Trophoblast cell (in vitro differentiated cells and primary cell): ENCODE data around the gene PLSCR4.

Source experiments
- DNase-seq, 2 donors: peaks; one replicate each; pipeline ENCODE4 v3.0.0-alpha.2; 2016
- H2AFZ ChIP-seq: 2 replicates; pipeline ENCODE4 v1.6.1; 2013; ENCODE audit warnings: low read length, moderate library complexity, mild to moderate bottlenecking; ENCODE audit not compliant: insufficient read depth, poor library complexity
- H2AK5ac ChIP-seq: 2 replicates; pipeline ENCODE4 v1.6.1; 2013; ENCODE audit warnings: mild to moderate bottlenecking, low read length
- H2BK120ac ChIP-seq: 2 replicates; pipeline ENCODE4 v1.6.1; 2013; ENCODE audit warnings: low read length, mild to moderate bottlenecking, moderate library complexity; ENCODE audit not compliant: insufficient read depth, poor library complexity
- H2BK12ac ChIP-seq: 2 replicates; pipeline ENCODE4 v1.6.1; 2013; ENCODE audit warnings: mild to moderate bottlenecking, low read length, moderate library complexity
- H2BK5ac ChIP-seq: 2 replicates; pipeline ENCODE4 v1.6.1; 2013; ENCODE audit warnings: low read length, low read depth, moderate library complexity, mild to moderate bottlenecking; ENCODE audit not compliant: poor library complexity
- H3K14ac ChIP-seq: 2 replicates; pipeline ENCODE4 v1.6.1; 2013; ENCODE audit warnings: mild to moderate bottlenecking, low read length
- H3K18ac ChIP-seq: 2 replicates; pipeline ENCODE4 v1.6.1; 2013; ENCODE audit warnings: mild to moderate bottlenecking, low read length
- H3K23ac ChIP-seq: 2 replicates; pipeline ENCODE4 v1.6.1; 2013; ENCODE audit warnings: low read length
- H3K27ac ChIP-seq: 2 replicates; pipeline ENCODE4 v1.5.1; 2013; ENCODE audit warnings: low read depth, mild to moderate bottlenecking, inconsistent platforms, low read length, moderate library complexity
- H3K27me3 ChIP-seq: 2 replicates; pipeline ENCODE4 v1.6.1; 2013; ENCODE audit warnings: inconsistent platforms, mild to moderate bottlenecking, low read length, moderate library complexity; ENCODE audit not compliant: insufficient read depth
- H3K36me3 ChIP-seq, 2 experiments: 1 replicate in 1 of 2; 2 replicates in 1 of 2; pipeline ENCODE4 v1.6.1; 2013; ENCODE audit warnings: low read length in 2 of 2, mild to moderate bottlenecking in 2 of 2, moderate library complexity in 1 of 2; ENCODE audit not compliant: insufficient read depth in 2 of 2, control insufficient read depth in 1 of 2
- H3K4ac ChIP-seq: 2 replicates; pipeline ENCODE4 v1.6.1; 2013; ENCODE audit warnings: low read depth, mild to moderate bottlenecking, low read length, moderate library complexity
- H3K4me1 ChIP-seq, 2 experiments: 1 replicate in 1 of 2; 2 replicates in 1 of 2; pipeline ENCODE4 v1.6.1; 2013; ENCODE audit warnings: low read length in 2 of 2, mild to moderate bottlenecking in 2 of 2, moderate library complexity in 1 of 2; ENCODE audit not compliant: insufficient read depth in 2 of 2, control insufficient read depth in 1 of 2
- H3K4me2 ChIP-seq: 2 replicates; pipeline ENCODE4 v1.6.1; 2013; ENCODE audit warnings: inconsistent platforms, mild to moderate bottlenecking, low read length, moderate library complexity
- H3K4me3 ChIP-seq: 2 replicates; pipeline ENCODE4 v1.5.1; 2013; ENCODE audit warnings: mild to moderate bottlenecking, low read depth, low read length, inconsistent platforms
- H3K79me1 ChIP-seq: one replicate; pipeline ENCODE4 v1.6.1; 2013; ENCODE audit warnings: low read length
- H3K79me2 ChIP-seq: 2 replicates; pipeline ENCODE4 v1.6.1; 2013; ENCODE audit warnings: low read length, mild to moderate bottlenecking; ENCODE audit not compliant: control insufficient read depth, insufficient read depth, poor library complexity
- H3K9ac ChIP-seq: 2 replicates; pipeline ENCODE4 v1.6.1; 2013; ENCODE audit warnings: mild to moderate bottlenecking, low read length
- H3K9me3 ChIP-seq: 2 replicates; pipeline ENCODE4 v1.6.1; 2013; ENCODE audit warnings: low read depth, mild to moderate bottlenecking, control low read depth, inconsistent platforms, low read length; ENCODE audit not compliant: insufficient read depth
- H4K12ac ChIP-seq: 2 replicates; pipeline ENCODE4 v1.6.1; 2013; ENCODE audit warnings: low read depth, mild to moderate bottlenecking, low read length, moderate library complexity
- H4K8ac ChIP-seq: 2 replicates; pipeline ENCODE4 v1.6.1; 2013; ENCODE audit warnings: low read depth, mild to moderate bottlenecking, low read length, moderate library complexity
- H4K91ac ChIP-seq: one replicate; pipeline ENCODE4 v1.6.1; 2013; ENCODE audit warnings: low read depth, mild to moderate bottlenecking, low read length, moderate library complexity
- WGBS: extraction: QIAGEN DNeasy Blood & Tissue Kit; methylation state at CpG from one replicate; pipeline ENCODE4 v1.1.7; 2013; ENCODE audit warnings: missing lambda C conversion rate; ENCODE audit not compliant: insufficient read length, insufficient coverage; ENCODE audit errors: extremely low coverage; 5-methylcytosine and 5-hydroxymethylcytosine counted together

Gene PLSCR4

DNA sequence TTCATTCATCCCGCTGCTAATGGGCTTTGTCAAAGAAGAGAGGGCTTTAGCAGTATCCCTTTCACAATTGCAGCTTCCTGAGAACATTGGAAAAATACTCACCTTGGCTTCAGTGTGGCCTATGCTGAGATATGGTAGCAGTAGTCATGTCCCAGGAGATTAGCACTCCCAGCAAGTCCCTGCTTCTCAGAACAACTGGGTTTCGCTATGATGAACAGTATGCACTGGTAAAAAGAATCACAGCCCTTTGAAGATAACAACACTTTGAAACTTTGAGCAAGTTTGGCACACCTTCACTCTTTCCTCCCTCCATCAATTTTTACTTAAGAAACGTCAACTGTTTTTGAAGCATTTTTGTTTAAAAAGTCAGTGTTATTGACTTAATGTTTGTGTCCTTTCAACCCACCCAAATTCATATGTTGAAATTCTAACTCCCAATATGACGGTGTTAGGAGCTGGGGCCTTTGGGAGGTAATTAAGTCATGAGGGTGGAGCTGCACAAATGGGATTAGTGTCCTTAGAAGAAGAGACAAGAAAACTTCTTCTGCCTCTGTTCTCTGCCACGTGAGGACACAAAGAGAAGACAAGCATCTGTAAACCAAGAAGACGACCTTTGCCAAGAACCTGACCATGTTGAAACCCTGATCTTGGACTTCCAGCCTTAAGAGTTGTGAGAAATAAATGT lies 17.8 kb upstream of the PLSCR4 start:
- no peaks in the 10 kb centered on the region for H3K9me3 ChIP-seq
- no peak overlapping the region for H3K4me2 ChIP-seq
- no peak overlapping the region for H3K23ac ChIP-seq
- no peaks in the 10 kb centered on the region for H3K79me1 ChIP-seq
- no peak for DNase-seq
- no peaks in the 10 kb centered on the region for H3K27me3 ChIP-seq
- H3K79me2 ChIP-seq: no peaks in the 10 kb centered on the region
- H3K9ac ChIP-seq: no peak overlapping the region
- no peak overlapping the region for H3K18ac ChIP-seq
- WGBS: no CpG with 5 or more reads among the region's 6 CpGs
- no peak overlapping the region for H3K4ac ChIP-seq
- no peak overlapping the region for H3K14ac ChIP-seq
- H2AFZ ChIP-seq: no peak overlapping the region
- H3K27ac ChIP-seq: no peak overlapping the region
- no peaks in the 10 kb centered on the region for H3K4me1 ChIP-seq
- H4K91ac ChIP-seq: no peak overlapping the region
- no peak overlapping the region for H2BK12ac ChIP-seq
- no peak overlapping the region for H3K4me3 ChIP-seq
- H3K36me3 ChIP-seq: no peaks in the 10 kb centered on the region
- no peak overlapping the region for H2BK120ac ChIP-seq
- H2AK5ac ChIP-seq: no peak overlapping the region
- H4K8ac ChIP-seq: no peak overlapping the region
- no peak overlapping the region for H2BK5ac ChIP-seq
- no peak overlapping the region for H4K12ac ChIP-seq

DNA sequence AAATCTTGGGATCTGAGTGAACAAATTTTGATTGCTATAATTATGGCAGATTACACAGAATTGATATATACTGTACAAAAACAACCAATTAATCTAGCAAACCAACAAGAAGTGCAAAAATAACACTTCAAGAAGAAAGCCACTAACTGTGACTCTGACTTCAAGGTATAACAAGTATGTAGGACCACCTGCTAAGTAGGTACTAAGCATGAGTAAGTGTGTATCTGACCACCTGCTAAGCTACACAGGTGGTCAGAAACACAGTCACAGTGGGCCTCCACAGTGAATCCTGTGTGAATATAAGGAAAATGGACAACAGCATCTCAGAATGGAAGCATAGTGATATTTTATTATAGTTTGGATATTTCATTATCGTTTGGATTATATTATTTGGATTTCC lies 14.8 kb upstream of the PLSCR4 start:
- H2BK120ac ChIP-seq: no peak overlapping the region
- no peaks in the 10 kb centered on the region for H3K9me3 ChIP-seq
- no peak overlapping the region for H2AK5ac ChIP-seq
- H3K79me1 ChIP-seq: no peaks in the 10 kb centered on the region
- H3K4me2 ChIP-seq: no peak overlapping the region
- DNase-seq: no peak
- no peak overlapping the region for H3K4me3 ChIP-seq
- no peak overlapping the region for H2AFZ ChIP-seq
- no peaks in the 10 kb centered on the region for H3K27me3 ChIP-seq
- no CpG with 5 or more reads among the region's 1 CpG for WGBS
- H3K79me2 ChIP-seq: no peaks in the 10 kb centered on the region
- no peak overlapping the region for H4K12ac ChIP-seq
- H3K18ac ChIP-seq: no peak overlapping the region
- no peak overlapping the region for H3K14ac ChIP-seq
- H4K8ac ChIP-seq: no peak overlapping the region
- no peak overlapping the region for H2BK12ac ChIP-seq
- no peak overlapping the region for H3K9ac ChIP-seq
- H3K27ac ChIP-seq: no peak overlapping the region
- no peak overlapping the region for H2BK5ac ChIP-seq
- no peak overlapping the region for H3K4ac ChIP-seq
- no peaks in the 10 kb centered on the region for H3K4me1 ChIP-seq
- no peak overlapping the region for H3K23ac ChIP-seq
- no peaks in the 10 kb centered on the region for H3K36me3 ChIP-seq
- no peak overlapping the region for H4K91ac ChIP-seq

DNA sequence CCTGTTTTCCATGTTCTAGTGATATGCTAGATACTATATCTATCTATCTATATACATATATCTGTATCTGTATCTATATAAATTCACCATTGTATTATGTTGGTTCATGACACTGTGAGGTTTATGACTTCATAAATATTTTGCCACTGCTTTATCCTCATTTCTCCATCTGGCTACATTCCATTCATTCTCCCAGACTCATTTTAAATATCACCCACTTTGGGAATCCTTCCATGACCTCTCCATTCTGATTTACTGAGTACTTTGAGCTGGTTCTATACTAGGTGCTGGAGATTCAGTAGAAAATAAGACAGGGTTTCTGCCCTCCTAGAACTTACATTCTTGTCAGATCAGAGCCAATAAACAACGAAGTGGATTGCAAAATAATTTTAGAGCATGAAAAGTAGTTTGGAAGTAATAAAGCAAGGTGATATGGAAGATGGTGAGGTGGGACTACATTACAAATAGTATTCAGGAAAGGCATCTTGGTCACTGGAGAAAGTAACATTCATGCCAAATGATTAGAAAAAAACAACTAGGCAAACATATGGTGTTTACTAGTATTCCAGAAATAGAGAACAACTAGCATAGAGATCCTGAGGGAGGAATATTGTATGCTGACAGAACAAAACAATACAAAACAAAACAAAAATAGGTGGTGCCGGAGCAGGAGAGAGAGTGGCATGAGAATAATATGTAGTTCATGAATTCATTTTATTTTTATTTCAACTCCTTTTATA lies 11.6 kb upstream of the PLSCR4 start:
- H3K9me3 ChIP-seq: no peaks in the 10 kb centered on the region
- no peak overlapping the region for H4K91ac ChIP-seq
- no peak overlapping the region for H2BK5ac ChIP-seq
- no peak overlapping the region for H2BK120ac ChIP-seq
- H2AFZ ChIP-seq: no peak overlapping the region
- no peak overlapping the region for H3K18ac ChIP-seq
- H3K4me2 ChIP-seq: no peak overlapping the region
- H3K4me3 ChIP-seq: no peak overlapping the region
- H3K14ac ChIP-seq: no peak overlapping the region
- H3K27ac ChIP-seq: no peak overlapping the region
- no peaks in the 10 kb centered on the region for H3K27me3 ChIP-seq
- H3K79me1 ChIP-seq: no peaks in the 10 kb centered on the region
- no peaks in the 10 kb centered on the region for H3K36me3 ChIP-seq
- no peak overlapping the region for H2AK5ac ChIP-seq
- H3K23ac ChIP-seq: no peak overlapping the region
- no CpG with 5 or more reads among the region's 2 CpGs for WGBS
- no peak overlapping the region for H4K12ac ChIP-seq
- no peak for DNase-seq
- no peak overlapping the region for H3K4ac ChIP-seq
- no peaks in the 10 kb centered on the region for H3K4me1 ChIP-seq
- no peak overlapping the region for H2BK12ac ChIP-seq
- H3K79me2 ChIP-seq: no peaks in the 10 kb centered on the region
- no peak overlapping the region for H3K9ac ChIP-seq
- no peak overlapping the region for H4K8ac ChIP-seq

DNA sequence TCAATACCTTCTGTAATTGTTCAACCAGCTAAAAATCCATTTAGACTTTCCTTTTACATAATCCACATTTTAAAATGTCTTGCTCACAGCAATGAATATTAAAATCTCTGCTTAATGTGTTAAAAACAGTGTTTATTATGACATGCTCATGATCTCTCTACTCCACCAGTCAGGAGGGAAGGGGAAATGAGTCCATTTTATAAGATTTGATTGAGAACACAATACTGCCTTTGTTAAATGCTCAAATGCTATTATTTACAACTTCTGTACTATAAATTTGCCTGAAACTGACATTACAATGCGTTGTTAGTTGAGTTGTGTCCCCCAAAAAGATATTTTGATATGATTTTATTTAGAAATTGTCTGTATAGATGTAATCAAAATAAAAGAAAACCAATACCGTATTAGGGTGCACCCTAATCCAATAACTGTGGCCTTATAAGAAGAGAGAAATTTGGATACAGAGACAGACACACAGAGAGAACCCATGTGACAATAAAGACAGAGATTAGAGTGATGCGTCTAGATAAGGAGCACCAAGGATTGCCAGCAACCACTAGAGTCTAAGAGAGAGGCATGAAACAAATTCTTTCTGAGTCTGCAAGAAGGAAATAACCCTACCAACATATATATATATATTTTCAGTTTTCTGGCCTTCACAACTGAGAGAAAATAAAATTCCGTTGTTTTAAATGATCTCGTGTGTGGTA lies 9.1 kb upstream of the PLSCR4 start:
- WGBS: no CpG with 5 or more reads among the region's 5 CpGs
- no peaks in the 10 kb centered on the region for H3K4me1 ChIP-seq
- no peak overlapping the region for H3K4me2 ChIP-seq
- H4K91ac ChIP-seq: no peak overlapping the region
- H3K27me3 ChIP-seq: no peaks in the 10 kb centered on the region
- H4K12ac ChIP-seq: no peak overlapping the region
- H4K8ac ChIP-seq: no peak overlapping the region
- H3K27ac ChIP-seq: no peak overlapping the region
- H3K9me3 ChIP-seq: no peaks in the 10 kb centered on the region
- no peaks in the 10 kb centered on the region for H3K79me1 ChIP-seq
- no peak overlapping the region for H2AK5ac ChIP-seq
- no peak overlapping the region for H3K23ac ChIP-seq
- no peak overlapping the region for H2BK120ac ChIP-seq
- H3K4me3 ChIP-seq: no peak overlapping the region
- no peak overlapping the region for H3K4ac ChIP-seq
- H3K79me2 ChIP-seq: no peaks in the 10 kb centered on the region
- no peak overlapping the region for H3K9ac ChIP-seq
- H3K36me3 ChIP-seq: no peaks in the 10 kb centered on the region
- no peak overlapping the region for H2AFZ ChIP-seq
- H2BK12ac ChIP-seq: no peak overlapping the region
- H3K14ac ChIP-seq: no peak overlapping the region
- no peak for DNase-seq
- H2BK5ac ChIP-seq: no peak overlapping the region
- no peak overlapping the region for H3K18ac ChIP-seq
